Type B pancreatic cell (in vitro differentiated cells): ENCODE measurements around the gene CYSLTR2. TPM values are rescaled to one million over a fixed set of nuclear protein-coding genes. Genes with fewer than 3 reads are reported as not detected.

Source experiments
- DNase-seq: peaks from one replicate; pipeline ENCODE4 v3.0.0; 2021; ENCODE audit warnings: mixed read lengths; ENCODE audit not compliant: unreplicated experiment; ENCODE audit errors: extremely low spot score
- H3K27ac Mint-ChIP-seq: 2 replicates; pipeline ENCODE4 v1.8.0; 2021; ENCODE audit warnings: mild to moderate bottlenecking, mixed read lengths
- H3K27me3 Mint-ChIP-seq: 2 replicates; pipeline ENCODE4 v1.8.0; 2021; ENCODE audit warnings: mixed read lengths
- H3K36me3 Mint-ChIP-seq: 2 replicates; pipeline ENCODE4 v1.8.0; 2021; ENCODE audit warnings: mixed read lengths
- H3K4me1 Mint-ChIP-seq: one replicate; pipeline ENCODE4 v1.8.0; 2021; ENCODE audit warnings: mixed read lengths; ENCODE audit not compliant: unreplicated experiment
- H3K4me3 Mint-ChIP-seq: 2 replicates; pipeline ENCODE4 v1.8.0; 2021; ENCODE audit warnings: mild to moderate bottlenecking, mixed read lengths
- H3K9me3 Mint-ChIP-seq: 2 replicates; pipeline ENCODE4 v1.8.0; 2021; ENCODE audit warnings: mixed read lengths
- total RNA-seq: library from RNA; stranded (reverse); gene quantifications from 2 replicates; pipeline ENCODE4 v1.2.1, GENCODE V29; 2021; ENCODE audit warnings: low replicate concordance
- TF ChIP-seq, protein P1 (sequence below): fragments of 200-600 bp; sonication (generic); conservative IDR thresholded peaks from 2 replicates; pipeline ENCODE4 v1.5.0; 2021; ENCODE audit warnings: antibody characterized with exemption, mild to moderate bottlenecking

The CYSLTR2 gene
- total RNA-seq, 1 donor from 2014 or later = 4.7 TPM

DNA sequence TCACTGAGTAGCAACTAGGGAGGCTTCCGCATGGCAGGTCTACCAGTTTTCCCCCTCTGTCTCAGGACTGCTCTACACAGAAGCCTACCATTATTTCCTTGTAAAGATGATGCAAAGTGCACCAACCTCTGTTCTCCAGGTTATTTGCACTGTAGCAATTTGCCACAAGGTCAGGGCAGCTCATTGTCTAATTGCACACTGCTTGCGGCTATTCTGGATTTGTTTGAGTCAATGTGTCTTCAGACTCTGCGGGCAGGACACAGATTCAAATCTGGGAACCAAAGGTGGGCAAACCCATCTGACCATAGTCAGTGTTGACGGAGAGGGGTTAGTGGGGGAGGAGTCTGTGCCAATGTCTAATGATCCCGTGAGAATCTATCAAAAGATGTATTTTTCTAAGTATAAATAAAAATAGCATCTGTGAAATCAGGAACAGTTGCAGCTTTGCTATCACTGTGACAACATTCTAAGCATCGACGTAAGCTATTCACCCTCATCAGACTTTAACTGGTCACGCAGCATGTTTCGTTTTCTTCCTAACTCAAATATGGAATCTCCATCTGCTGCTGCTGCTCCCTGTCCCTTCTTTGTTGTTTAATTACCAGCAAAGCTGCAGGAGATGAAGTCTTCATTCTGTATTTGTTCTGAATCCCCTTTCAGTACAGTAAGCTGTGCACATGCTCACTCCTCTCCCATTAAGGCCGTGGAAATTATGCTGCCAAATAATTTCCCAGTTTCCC is 26.4 kb downstream of the CYSLTR2 start:
- no peaks in the 10 kb centered on the region for H3K9me3 Mint-ChIP-seq
- no peaks in the 10 kb centered on the region for H3K36me3 Mint-ChIP-seq
- no peak overlapping the region for H3K27ac Mint-ChIP-seq
- peaks cover 6% of the 10 kb centered on the region for H3K4me1 Mint-ChIP-seq
- H3K27me3 Mint-ChIP-seq = no peaks in the 10 kb centered on the region
- DNase-seq = no peak
- TF ChIP-seq, protein P1, sequence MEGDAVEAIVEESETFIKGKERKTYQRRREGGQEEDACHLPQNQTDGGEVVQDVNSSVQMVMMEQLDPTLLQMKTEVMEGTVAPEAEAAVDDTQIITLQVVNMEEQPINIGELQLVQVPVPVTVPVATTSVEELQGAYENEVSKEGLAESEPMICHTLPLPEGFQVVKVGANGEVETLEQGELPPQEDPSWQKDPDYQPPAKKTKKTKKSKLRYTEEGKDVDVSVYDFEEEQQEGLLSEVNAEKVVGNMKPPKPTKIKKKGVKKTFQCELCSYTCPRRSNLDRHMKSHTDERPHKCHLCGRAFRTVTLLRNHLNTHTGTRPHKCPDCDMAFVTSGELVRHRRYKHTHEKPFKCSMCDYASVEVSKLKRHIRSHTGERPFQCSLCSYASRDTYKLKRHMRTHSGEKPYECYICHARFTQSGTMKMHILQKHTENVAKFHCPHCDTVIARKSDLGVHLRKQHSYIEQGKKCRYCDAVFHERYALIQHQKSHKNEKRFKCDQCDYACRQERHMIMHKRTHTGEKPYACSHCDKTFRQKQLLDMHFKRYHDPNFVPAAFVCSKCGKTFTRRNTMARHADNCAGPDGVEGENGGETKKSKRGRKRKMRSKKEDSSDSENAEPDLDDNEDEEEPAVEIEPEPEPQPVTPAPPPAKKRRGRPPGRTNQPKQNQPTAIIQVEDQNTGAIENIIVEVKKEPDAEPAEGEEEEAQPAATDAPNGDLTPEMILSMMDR = no peak
- no peak overlapping the region for H3K4me3 Mint-ChIP-seq

DNA sequence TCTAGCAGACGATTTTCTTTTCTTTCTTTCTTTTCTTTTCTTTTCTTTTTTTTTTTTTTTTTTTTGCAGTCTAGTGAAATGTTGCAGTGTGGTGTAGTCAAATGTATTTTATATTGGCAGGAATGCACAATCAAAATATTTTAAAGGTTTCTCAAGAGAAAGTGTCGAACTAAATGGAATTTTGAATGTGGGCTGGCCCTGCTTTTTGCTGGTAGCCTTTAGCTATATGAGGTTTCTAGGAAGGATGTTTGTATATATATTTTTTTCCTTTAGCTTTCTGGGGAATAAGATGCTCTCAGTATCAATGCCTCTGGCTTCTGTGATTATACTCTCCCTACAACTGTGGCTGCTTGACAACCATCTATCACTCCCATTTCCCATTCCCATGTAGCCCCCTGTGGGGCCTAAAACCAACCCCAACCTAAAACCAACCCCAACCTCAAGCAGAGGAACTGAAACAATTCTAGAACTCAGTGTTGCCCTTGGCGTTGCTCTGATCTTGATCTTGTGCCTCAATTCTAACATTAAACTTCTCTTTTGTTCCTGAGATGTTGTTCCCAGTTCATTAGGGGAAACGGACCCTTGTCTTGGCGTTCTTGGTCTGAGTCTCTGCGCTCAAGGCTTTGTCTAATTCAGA is 27.1 kb downstream of the CYSLTR2 start:
- Mint-ChIP-seq H3K27ac (no peak overlapping the region), H3K36me3 (no peaks in the 10 kb centered on the region), H3K4me3 (no peak overlapping the region), H3K4me1 (peaks cover 6% of the 10 kb centered on the region), H3K9me3 (no peaks in the 10 kb centered on the region), H3K27me3 (no peaks in the 10 kb centered on the region)
- TF ChIP-seq, protein P1 = no peak
- no peak for DNase-seq

DNA sequence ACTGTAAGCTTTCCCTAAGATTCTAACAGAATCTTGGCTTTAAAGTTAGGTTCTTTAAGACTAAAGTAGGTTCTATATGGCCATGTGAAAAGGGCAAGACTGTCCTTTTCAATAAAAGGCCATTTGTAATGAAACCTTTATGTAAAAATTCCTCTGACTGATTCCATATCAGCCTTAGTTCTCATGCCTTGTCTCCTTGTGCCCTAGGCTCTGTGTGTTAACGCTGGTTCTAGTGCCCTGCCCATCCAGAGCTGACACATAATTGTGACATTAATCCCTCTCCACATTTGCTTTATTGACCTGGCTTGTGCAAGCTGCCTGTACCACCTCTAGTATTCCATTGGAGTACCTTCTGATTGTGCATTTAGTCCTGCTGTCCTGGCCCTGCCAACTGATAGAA is 28.2 kb downstream of the CYSLTR2 start:
- Mint-ChIP-seq H3K4me3 (no peak overlapping the region), H3K36me3 (no peaks in the 10 kb centered on the region), H3K27me3 (no peaks in the 10 kb centered on the region), H3K27ac (no peak overlapping the region), H3K9me3 (no peaks in the 10 kb centered on the region), H3K4me1 (peaks cover 6% of the 10 kb centered on the region)
- DNase-seq = no peak
- TF ChIP-seq, protein P1 = no peak

DNA sequence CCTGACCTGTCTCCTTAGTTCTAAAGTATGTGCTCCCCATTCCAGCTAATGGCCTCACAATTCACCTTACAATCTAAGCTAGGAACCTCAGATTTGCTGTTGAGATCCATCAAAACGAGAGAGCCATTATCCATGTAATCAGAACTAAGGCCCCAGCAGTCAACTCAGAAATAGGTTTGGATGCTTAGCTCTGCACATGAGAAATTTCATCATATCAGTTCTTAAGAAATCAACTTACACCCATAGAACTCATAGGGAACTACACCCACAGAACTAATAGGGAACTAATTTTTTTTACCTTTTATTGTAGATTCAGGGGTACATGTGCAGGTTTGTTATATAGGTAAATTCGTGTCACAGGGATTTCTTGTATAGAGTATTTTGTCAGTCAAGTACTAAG is 28.7 kb downstream of the CYSLTR2 start:
- Mint-ChIP-seq H3K4me3 (no peak overlapping the region), H3K9me3 (no peaks in the 10 kb centered on the region), H3K36me3 (no peaks in the 10 kb centered on the region), H3K27ac (no peak overlapping the region), H3K27me3 (no peaks in the 10 kb centered on the region), H3K4me1 (peaks cover 6% of the 10 kb centered on the region)
- no peak for DNase-seq
- TF ChIP-seq, protein P1 = no peak

DNA sequence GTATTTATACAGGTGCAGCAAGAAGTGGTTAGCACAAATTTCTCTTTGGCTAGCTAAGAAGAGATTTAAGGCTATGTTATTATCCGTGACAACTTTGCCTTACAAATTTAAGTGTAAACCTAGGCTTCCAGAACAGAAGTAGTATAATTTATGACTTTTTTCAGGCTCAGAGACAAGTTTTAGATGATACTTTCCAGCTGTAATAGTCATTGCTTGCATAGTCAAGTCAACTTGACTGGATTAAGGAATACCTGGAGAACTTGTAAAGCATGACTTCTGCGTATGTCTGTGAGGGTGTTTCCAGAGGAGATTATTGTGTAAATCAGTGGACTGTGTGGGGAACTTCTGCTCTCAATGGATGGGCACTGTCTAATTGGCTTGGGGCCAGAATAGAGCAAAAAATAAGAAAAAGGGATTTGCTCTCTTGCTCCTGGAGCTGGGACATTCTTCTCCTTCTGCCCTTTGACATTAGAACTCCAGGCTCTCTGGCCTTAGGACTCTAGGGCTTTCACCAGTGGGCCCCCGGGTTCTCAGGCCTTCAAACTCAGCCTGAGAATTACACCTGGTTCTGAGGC is 33.0 kb downstream of the CYSLTR2 start:
- Mint-ChIP-seq H3K4me3 (no peak overlapping the region), H3K27me3 (no peaks in the 10 kb centered on the region), H3K36me3 (no peaks in the 10 kb centered on the region), H3K9me3 (no peaks in the 10 kb centered on the region), H3K4me1 (no peaks in the 10 kb centered on the region), H3K27ac (no peak overlapping the region)
- no peak for DNase-seq
- TF ChIP-seq, protein P1 = no peak
